Astrocyte (in vitro differentiated cells and primary cell): Measurements from ENCODE around the gene SLC38A9. TPM values are rescaled to one million over a fixed set of nuclear protein-coding genes. Genes with fewer than 3 reads are reported as not detected.

Experiments
- DNase-seq: peaks from one replicate; pipeline ENCODE4 v3.0.0-alpha.2; 2010; ENCODE audit warnings: low read depth
- FAIRE-seq: peaks from 2 replicates; lab custom pipeline; 2011; peaks lifted over from hg19 to GRCh38; lab: Jason Lieb, UNC
- H2AFZ ChIP-seq: 2 replicates; pipeline ENCODE4 v1.6.0; 2012; ENCODE audit warnings: low read depth, low read length, inconsistent platforms
- H3K27ac ChIP-seq: 2 replicates; pipeline ENCODE4 v1.5.1; 2011; ENCODE audit warnings: low read depth, low read length, inconsistent platforms
- H3K27me3 ChIP-seq: 2 replicates; pipeline ENCODE4 v1.6.0; 2011; ENCODE audit warnings: low read length, inconsistent platforms; ENCODE audit not compliant: insufficient read depth
- H3K36me3 ChIP-seq: 2 replicates; pipeline ENCODE4 v1.5.1; 2011; ENCODE audit warnings: low read length, inconsistent platforms; ENCODE audit not compliant: insufficient read depth
- H3K4me1 ChIP-seq: 2 replicates; pipeline ENCODE4 v1.5.1; 2011; ENCODE audit warnings: low read length, inconsistent platforms; ENCODE audit not compliant: insufficient read depth
- H3K4me2 ChIP-seq: 2 replicates; pipeline ENCODE4 v1.6.0; 2012; ENCODE audit warnings: low read length, inconsistent platforms
- H3K4me3 ChIP-seq: 2 replicates; pipeline ENCODE4 v1.5.1; 2011; ENCODE audit warnings: low read depth, mild to moderate bottlenecking, low read length, inconsistent platforms; ENCODE audit not compliant: insufficient read depth
- H3K79me2 ChIP-seq: 2 replicates; pipeline ENCODE4 v1.6.0; 2012; ENCODE audit warnings: mild to moderate bottlenecking, low read length, inconsistent platforms; ENCODE audit not compliant: insufficient read depth
- H3K9ac ChIP-seq: 2 replicates; pipeline ENCODE4 v1.6.0; 2012; ENCODE audit warnings: mild to moderate bottlenecking, low read length, inconsistent platforms
- H3K9me3 ChIP-seq: 2 replicates; pipeline ENCODE4 v1.5.1; 2012; ENCODE audit warnings: low read depth, mild to moderate bottlenecking, low read length, inconsistent platforms; ENCODE audit not compliant: insufficient read depth
- H4K20me1 ChIP-seq: 2 replicates; pipeline ENCODE4 v1.6.0; 2012; ENCODE audit warnings: low read length, inconsistent platforms; ENCODE audit not compliant: insufficient read depth
- H3K27ac Mint-ChIP-seq: one replicate; pipeline ENCODE4 v1.8.0; 2021; ENCODE audit warnings: mild to moderate bottlenecking, mixed read lengths; ENCODE audit not compliant: unreplicated experiment
- H3K27me3 Mint-ChIP-seq: one replicate; pipeline ENCODE4 v1.8.0; 2021; ENCODE audit warnings: low read depth, mixed read lengths; ENCODE audit not compliant: unreplicated experiment
- H3K36me3 Mint-ChIP-seq: one replicate; pipeline ENCODE4 v1.8.0; 2021; ENCODE audit warnings: low read depth, mixed read lengths; ENCODE audit not compliant: unreplicated experiment
- H3K4me1 Mint-ChIP-seq: one replicate; pipeline ENCODE4 v1.8.0; 2021; ENCODE audit warnings: low read depth, mixed read lengths; ENCODE audit not compliant: unreplicated experiment
- H3K4me3 Mint-ChIP-seq: one replicate; pipeline ENCODE4 v1.8.0; 2021; ENCODE audit warnings: mild to moderate bottlenecking, moderate library complexity, mixed read lengths; ENCODE audit not compliant: unreplicated experiment
- H3K9me3 Mint-ChIP-seq: one replicate; pipeline ENCODE4 v1.8.0; 2021; ENCODE audit warnings: mild to moderate bottlenecking, mixed read lengths; ENCODE audit not compliant: unreplicated experiment
- EZH2 ChIP-seq: IDR thresholded peaks from 2 replicates; pipeline ENCODE4 v1.6.1; 2012; ENCODE audit warnings: mild to moderate bottlenecking, low read length, inconsistent platforms; ENCODE audit not compliant: insufficient read depth
- total RNA-seq: library from RNA; stranded (reverse); gene quantifications from 2 replicates; pipeline ENCODE4 v1.2.1, GENCODE V29; 2021
- TF ChIP-seq, protein P1 (sequence below): IDR thresholded peaks from 2 replicates; pipeline ENCODE4 v1.5.1; 2011; ENCODE audit warnings: low read depth, mild to moderate bottlenecking, inconsistent platforms, low read length, moderate library complexity; ENCODE audit not compliant: insufficient read depth

Gene SLC38A9
- total RNA-seq, 1 donor from 2014 or later: 30.0 TPM

DNA sequence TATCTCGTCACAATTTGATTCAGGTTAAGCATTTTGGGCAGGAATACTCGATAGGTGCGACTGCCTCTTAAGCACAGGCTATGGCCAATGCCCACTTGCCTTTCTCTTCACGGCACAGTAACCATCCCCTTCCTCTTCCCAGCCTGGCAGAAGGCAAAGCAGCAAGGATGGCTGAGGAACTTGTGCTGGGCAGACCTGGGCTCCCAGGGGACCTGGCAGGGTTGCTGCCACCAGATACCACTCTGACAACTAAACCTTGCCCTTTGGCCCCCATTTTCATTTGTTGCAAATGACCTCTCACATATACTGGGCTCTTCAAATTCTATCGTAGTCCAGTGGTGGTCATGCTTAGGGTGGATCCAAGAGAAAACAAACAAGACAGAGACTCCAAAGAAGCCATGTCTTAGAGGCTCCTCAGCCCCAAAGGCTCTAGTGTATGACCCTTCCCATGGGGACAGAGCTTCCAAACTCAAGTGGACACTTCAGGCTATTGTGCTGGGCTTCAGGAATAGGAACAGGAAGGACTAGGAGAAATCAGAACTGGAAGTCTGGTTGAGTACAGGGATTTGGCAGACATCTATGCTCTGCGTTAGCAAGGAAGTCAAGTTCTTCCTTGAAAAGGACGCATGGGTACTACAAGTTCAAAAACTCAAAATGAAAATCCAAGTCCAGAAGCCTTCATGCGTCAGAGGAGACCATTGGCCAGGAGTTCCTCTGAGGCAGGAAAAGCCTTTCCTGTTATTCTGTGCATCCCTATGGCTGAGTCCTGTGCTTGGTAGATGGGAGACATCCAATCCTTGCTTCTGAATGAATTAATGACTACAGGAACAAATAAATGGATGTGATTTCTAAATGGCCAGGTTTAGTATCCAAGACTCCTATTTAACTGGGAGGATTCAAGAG lies 112.7 kb downstream of the SLC38A9 start:
- Mint-ChIP-seq H3K27me3 (no peaks in the 10 kb centered on the region), H3K36me3 (no peaks in the 10 kb centered on the region)
- no peak overlapping the region for H3K4me2 ChIP-seq

DNA sequence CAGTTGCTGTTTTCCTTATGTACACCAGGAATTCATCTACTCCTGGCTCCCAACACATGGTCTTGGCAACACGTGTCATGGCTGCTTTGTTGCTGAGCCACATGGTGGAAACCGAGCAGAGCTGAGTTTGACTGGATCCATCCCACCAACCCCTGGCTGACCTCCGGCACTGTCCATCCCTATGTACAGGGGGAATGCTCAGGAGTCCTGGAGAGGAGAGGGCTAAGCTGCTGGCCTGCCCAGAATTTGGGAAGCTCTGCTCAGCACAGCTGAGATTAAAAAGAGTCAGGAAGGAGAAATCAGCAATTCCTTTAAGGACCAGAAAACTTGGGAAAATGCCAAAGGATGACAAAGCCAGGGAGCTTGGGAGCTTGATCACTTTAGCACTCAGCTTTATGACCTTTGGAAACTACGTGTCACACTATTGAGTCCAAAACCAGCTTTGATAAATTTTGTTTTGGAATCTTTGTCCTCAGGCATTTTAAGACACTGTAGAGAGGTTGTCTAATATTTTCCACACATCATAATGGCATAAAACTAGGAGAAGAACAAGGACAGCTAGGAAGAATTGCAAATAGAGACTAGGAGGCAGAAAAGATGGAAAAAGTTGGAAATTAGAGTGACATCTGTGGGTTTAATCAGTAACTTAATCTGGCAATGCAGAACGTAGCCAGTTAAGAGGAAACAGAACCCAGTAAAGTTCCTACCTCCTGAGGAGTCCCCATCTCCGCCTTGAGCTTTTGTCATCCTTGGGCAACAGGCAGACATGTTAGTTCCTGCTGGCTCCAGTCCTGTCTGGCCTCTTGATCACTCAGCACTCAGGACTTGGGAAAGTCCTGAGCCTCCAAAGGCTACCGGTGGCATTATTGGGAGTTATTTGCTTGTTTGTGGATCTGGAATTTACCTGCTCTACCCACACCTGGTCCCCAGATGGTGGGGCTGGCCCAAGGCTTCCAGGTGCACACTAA lies 114.8 kb downstream of the SLC38A9 start:
- Histone ChIP-seq H3K27me3 (no peaks in the 10 kb centered on the region), H3K9me3 (no peaks in the 10 kb centered on the region), H3K4me3 (no peak overlapping the region), H4K20me1 (no peaks in the 10 kb centered on the region), H3K79me2 (no peaks in the 10 kb centered on the region), H3K27ac (no peak overlapping the region), H3K4me2 (peak overlapping the region; percentile 6), H2AFZ (peak overlapping the region; percentile 52), H3K36me3 (no peaks in the 10 kb centered on the region), H3K9ac (no peak overlapping the region), H3K4me1 (peaks cover 30% of the 10 kb centered on the region)
- Mint-ChIP-seq H3K36me3 (no peaks in the 10 kb centered on the region), H3K27me3 (no peaks in the 10 kb centered on the region), H3K4me3 (no peak overlapping the region), H3K4me1 (peaks cover 45% of the 10 kb centered on the region), H3K9me3 (no peaks in the 10 kb centered on the region), H3K27ac (peak overlapping the region; percentile 35)
- FAIRE-seq (no peak), DNase-seq (peak; percentile 72)
- TF ChIP-seq, protein P1, sequence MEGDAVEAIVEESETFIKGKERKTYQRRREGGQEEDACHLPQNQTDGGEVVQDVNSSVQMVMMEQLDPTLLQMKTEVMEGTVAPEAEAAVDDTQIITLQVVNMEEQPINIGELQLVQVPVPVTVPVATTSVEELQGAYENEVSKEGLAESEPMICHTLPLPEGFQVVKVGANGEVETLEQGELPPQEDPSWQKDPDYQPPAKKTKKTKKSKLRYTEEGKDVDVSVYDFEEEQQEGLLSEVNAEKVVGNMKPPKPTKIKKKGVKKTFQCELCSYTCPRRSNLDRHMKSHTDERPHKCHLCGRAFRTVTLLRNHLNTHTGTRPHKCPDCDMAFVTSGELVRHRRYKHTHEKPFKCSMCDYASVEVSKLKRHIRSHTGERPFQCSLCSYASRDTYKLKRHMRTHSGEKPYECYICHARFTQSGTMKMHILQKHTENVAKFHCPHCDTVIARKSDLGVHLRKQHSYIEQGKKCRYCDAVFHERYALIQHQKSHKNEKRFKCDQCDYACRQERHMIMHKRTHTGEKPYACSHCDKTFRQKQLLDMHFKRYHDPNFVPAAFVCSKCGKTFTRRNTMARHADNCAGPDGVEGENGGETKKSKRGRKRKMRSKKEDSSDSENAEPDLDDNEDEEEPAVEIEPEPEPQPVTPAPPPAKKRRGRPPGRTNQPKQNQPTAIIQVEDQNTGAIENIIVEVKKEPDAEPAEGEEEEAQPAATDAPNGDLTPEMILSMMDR: no peak
- TF ChIP-seq EZH2: no peak

More for the DNA sequence above, 112.7 kb downstream of the SLC38A9 start:
- FAIRE-seq (no peak), DNase-seq (no peak)
- Histone ChIP-seq H3K36me3 (no peaks in the 10 kb centered on the region), H3K27ac (no peak overlapping the region), H2AFZ (no peak overlapping the region), H3K9ac (no peak overlapping the region), H3K79me2 (no peaks in the 10 kb centered on the region), H3K4me1 (peaks cover 37% of the 10 kb centered on the region), H3K4me3 (no peak overlapping the region), H3K27me3 (no peaks in the 10 kb centered on the region), H4K20me1 (no peaks in the 10 kb centered on the region), H3K9me3 (no peaks in the 10 kb centered on the region)
- Mint-ChIP-seq H3K4me1 (peaks cover 53% of the 10 kb centered on the region), H3K27ac (peak overlapping the region; percentile 81), H3K4me3 (peak overlapping the region; percentile 55), H3K9me3 (no peaks in the 10 kb centered on the region)
- TF ChIP-seq EZH2: no peak
- TF ChIP-seq, protein P1: no peak
